A549 (cell line): ENCODE data around the gene CACNA1H. TPM values are rescaled to one million over a fixed set of nuclear protein-coding genes. Genes with fewer than 3 reads are reported as not detected.

ENCODE experiments used
- ATAC-seq, 2 experiments: fragments of 200-7000 bp in 1 of 2; fragments of >200 bp in 1 of 2; cut with Nextera tagmentation in 1 of 2; cut with Tn5 transposase in 1 of 2; 3 replicates each; pipeline versions ENCODE4 v1.8.0 to v1.9.1; 2018 to 2020; ENCODE audit warnings: mild to moderate bottlenecking in 1 of 2, moderate library complexity in 1 of 2
- CTCF ChIA-PET: fragments of 300-600 bp; sonication (Branson Sonifier 250); formaldehyde crosslinking; extraction: SDS; loops from one replicate; lab custom pipeline; 2021; ENCODE audit warnings: antibody characterized with exemption, inconsistent platforms; lab: Yijun Ruan, JAX
- POLR2A ChIA-PET: fragments of 350-600 bp; formaldehyde crosslinking; extraction: SDS; loops from one replicate; lab custom pipeline; 2021; ENCODE audit warnings: antibody characterized with exemption, inconsistent platforms; lab: Yijun Ruan, JAX
- DNase-seq, 2 experiments: peaks; one replicate each; pipeline versions ENCODE4 v3.0.0 to v3.0.0-alpha.2; 2011 to 2016; ENCODE audit warnings: low read depth in 1 of 2, low spot score in 1 of 2
- FAIRE-seq: peaks from 2 replicates; lab custom pipeline; 2011; peaks lifted over from hg19 to GRCh38; lab: Jason Lieb, UNC
- H3K27ac ChIP-seq, 2 experiments: fragments of >200 bp; sonication (Bioruptor Twin); formaldehyde crosslinking; 3 replicates each; pipeline ENCODE4 v1.5.1; 2016 to 2017
- H3K4me1 ChIP-seq: fragments of >200 bp; sonication (Bioruptor Twin); formaldehyde crosslinking; 3 replicates; pipeline ENCODE4 v1.6.1; 2016
- H3K4me2 ChIP-seq: fragments of >200 bp; sonication (Bioruptor Twin); formaldehyde crosslinking; 3 replicates; pipeline ENCODE4 v1.6.1; 2016
- H3K4me3 ChIP-seq: fragments of >200 bp; sonication (Bioruptor Twin); formaldehyde crosslinking; 3 replicates; pipeline ENCODE4 v1.5.1; 2016
- H3K9me3 ChIP-seq: fragments of >200 bp; sonication (Bioruptor Twin); formaldehyde crosslinking; 3 replicates; pipeline ENCODE4 v1.6.1; 2016
- FOSL2 ChIP-seq, 2 experiments: fragments of 450-650 bp in 1 of 2; fragments of >200 bp in 1 of 2; sonication (Bioruptor Twin) in 1 of 2; formaldehyde crosslinking; IDR thresholded peaks; 2 replicates each; pipeline versions ENCODE4 v1.5.0 to v1.6.1; 2016 to 2020; ENCODE audit warnings: mild to moderate bottlenecking in 1 of 2, moderate library complexity in 1 of 2
- GATA3 ChIP-seq: IDR thresholded peaks from 2 replicates; pipeline ENCODE4 v1.6.1; 2012; ENCODE audit warnings: borderline replicate concordance
- HOXA7 ChIP-seq: fragments of 250-450 bp; sonication (Bioruptor Pico); IDR thresholded peaks from 2 replicates; pipeline ENCODE4 v1.5.0; 2020; ENCODE audit warnings: mild to moderate bottlenecking, moderate library complexity
- HOXB5 ChIP-seq: fragments of 250-450 bp; sonication (Bioruptor Pico); IDR thresholded peaks from 2 replicates; pipeline ENCODE4 v1.5.0; 2020; ENCODE audit warnings: mild to moderate bottlenecking, moderate library complexity
- MAZ ChIP-seq: fragments of 150-350 bp; IDR thresholded peaks from 2 replicates; pipeline ENCODE4 v1.6.1; 2014; ENCODE audit warnings: antibody characterized with exemption, low read depth, low read length, borderline replicate concordance
- NFE2L2 ChIP-seq: fragments of 150-350 bp; conservative IDR thresholded peaks from 2 replicates; pipeline ENCODE4 v1.6.1; 2014; ENCODE audit warnings: low read length
- NPAS2 ChIP-seq: fragments of 250-450 bp; sonication (Bioruptor Pico); IDR thresholded peaks from 2 replicates; pipeline ENCODE4 v1.8.0; 2022; ENCODE audit warnings: mild to moderate bottlenecking, moderate library complexity, borderline replicate concordance
- POLR2A ChIP-seq: IDR thresholded peaks from 2 replicates; pipeline ENCODE4 v1.6.1; 2012; ENCODE audit warnings: mild to moderate bottlenecking, low read length
- RARB ChIP-seq: fragments of 250-450 bp; sonication (Bioruptor Pico); IDR thresholded peaks from 2 replicates; pipeline ENCODE4 v1.8.0; 2021; ENCODE audit warnings: mild to moderate bottlenecking, moderate library complexity
- RNF2 ChIP-seq: fragments of 200-600 bp; sonication (generic); IDR thresholded peaks from 2 replicates; pipeline ENCODE4 v1.6.1; 2016; ENCODE audit warnings: low read depth, mild to moderate bottlenecking, antibody characterized with exemption, moderate library complexity, borderline replicate concordance
- ZC3H11A ChIP-seq: fragments of 450-650 bp; IDR thresholded peaks from 2 replicates; pipeline ENCODE4 v1.6.1; 2014; ENCODE audit warnings: antibody characterized with exemption, mild to moderate bottlenecking
- ZNF302 ChIP-seq: fragments of 250-450 bp; sonication (Bioruptor Pico); IDR thresholded peaks from 2 replicates; pipeline ENCODE4 v1.9.0; 2021; ENCODE audit warnings: inconsistent platforms, mild to moderate bottlenecking, moderate library complexity
- WGBS: methylation state at CpG from one replicate; pipeline ENCODE4 v1.1.6; 2017; ENCODE audit errors: missing lambda C conversion rate; 5-methylcytosine and 5-hydroxymethylcytosine counted together
- polyA plus RNA-seq, 4 experiments: library from polyadenylated mRNA; depleted of rRNA in 3 of 4; stranded (reverse); fragments of >200 nt; fragmentation: RNase III in 1 of 4; extraction: RNeasy Plus Mini Kit Qiagen cat#74134 plus additional on column Dnase treatment in 1 of 4; gene quantifications; 2 replicates in 3 of 4; 3 replicates in 1 of 4; pipeline ENCODE4 v1.2.3, GENCODE V29; 2011 to 2017
- TF ChIP-seq, protein P1 (sequence below): IDR thresholded peaks from 2 replicates; pipeline ENCODE4 v1.6.1; 2012
- TF ChIP-seq, protein P2 (sequence below): fragments of >200 bp; sonication (Bioruptor Twin); formaldehyde crosslinking; IDR thresholded peaks from 3 replicates; pipeline ENCODE4 v1.6.1; 2016
- TF ChIP-seq, protein P3 (sequence below): fragments of >200 bp; sonication (Bioruptor Twin); formaldehyde crosslinking; IDR thresholded peaks from 3 replicates; pipeline ENCODE4 v1.5.1; 2016
- TF ChIP-seq, protein P4 (sequence below): IDR thresholded peaks from 2 replicates; pipeline ENCODE4 v1.6.1; 2012
- TF ChIP-seq, protein P5 (sequence below): IDR thresholded peaks from 2 replicates; pipeline ENCODE4 v1.6.1; 2012; ENCODE audit warnings: low read depth, borderline replicate concordance

Gene CACNA1H
- polyA plus RNA-seq, 2 of the 4 experiments (the other 2 are of a cell fraction) = 7.2 to 15.8 TPM

DNA sequence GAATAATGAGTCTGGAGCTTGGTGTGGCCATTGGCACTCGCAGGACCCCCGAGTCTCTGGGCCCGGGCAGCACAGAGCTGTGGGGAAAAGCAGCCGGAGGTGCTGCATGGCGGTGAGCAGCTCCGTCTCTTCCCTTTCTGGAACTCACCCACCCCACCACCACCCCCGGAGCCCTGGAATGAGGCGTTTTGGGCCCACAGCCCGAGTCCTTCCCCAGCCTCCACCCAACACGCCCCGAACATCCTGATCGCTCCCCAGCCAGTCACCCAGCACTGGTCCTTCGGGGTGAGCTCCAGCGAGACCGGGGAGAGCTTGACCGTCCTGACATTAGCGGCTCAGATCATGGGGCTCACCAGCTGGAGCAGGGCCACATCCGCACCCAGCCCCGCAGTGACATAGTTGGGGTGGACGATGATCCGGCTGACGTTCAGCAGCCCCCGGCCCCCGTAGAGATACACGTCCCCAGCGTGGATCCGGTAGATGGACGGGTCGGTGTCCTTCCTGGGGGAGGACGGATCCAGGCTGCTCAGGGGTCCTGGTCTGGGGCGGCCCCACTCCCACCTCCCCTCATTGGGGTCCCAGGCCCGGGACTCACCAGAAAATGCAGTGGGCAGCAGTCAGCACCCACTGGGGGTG, 109.4 kb downstream of the CACNA1H start:
- ChIA-PET POLR2A (no interaction called here), CTCF (interaction anchor here (1.0 to 1.9 kb wide), 2 partner anchors 28 to 39 kb away, joined by 5 to 6 read pairs; no protein-coding TSS in a partner anchor)
- no peak overlapping the region for H3K4me2 ChIP-seq
- TF ChIP-seq, protein P1, sequence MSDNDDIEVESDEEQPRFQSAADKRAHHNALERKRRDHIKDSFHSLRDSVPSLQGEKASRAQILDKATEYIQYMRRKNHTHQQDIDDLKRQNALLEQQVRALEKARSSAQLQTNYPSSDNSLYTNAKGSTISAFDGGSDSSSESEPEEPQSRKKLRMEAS = no peak
- TF ChIP-seq, protein P2, sequence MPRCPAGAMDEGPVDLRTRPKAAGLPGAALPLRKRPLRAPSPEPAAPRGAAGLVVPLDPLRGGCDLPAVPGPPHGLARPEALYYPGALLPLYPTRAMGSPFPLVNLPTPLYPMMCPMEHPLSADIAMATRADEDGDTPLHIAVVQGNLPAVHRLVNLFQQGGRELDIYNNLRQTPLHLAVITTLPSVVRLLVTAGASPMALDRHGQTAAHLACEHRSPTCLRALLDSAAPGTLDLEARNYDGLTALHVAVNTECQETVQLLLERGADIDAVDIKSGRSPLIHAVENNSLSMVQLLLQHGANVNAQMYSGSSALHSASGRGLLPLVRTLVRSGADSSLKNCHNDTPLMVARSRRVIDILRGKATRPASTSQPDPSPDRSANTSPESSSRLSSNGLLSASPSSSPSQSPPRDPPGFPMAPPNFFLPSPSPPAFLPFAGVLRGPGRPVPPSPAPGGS = no peak
- TF ChIP-seq MAZ = no peak
- no peak for TF ChIP-seq HOXB5
- no peak for TF ChIP-seq RNF2
- no peak for TF ChIP-seq GATA3
- TF ChIP-seq, protein P3, sequence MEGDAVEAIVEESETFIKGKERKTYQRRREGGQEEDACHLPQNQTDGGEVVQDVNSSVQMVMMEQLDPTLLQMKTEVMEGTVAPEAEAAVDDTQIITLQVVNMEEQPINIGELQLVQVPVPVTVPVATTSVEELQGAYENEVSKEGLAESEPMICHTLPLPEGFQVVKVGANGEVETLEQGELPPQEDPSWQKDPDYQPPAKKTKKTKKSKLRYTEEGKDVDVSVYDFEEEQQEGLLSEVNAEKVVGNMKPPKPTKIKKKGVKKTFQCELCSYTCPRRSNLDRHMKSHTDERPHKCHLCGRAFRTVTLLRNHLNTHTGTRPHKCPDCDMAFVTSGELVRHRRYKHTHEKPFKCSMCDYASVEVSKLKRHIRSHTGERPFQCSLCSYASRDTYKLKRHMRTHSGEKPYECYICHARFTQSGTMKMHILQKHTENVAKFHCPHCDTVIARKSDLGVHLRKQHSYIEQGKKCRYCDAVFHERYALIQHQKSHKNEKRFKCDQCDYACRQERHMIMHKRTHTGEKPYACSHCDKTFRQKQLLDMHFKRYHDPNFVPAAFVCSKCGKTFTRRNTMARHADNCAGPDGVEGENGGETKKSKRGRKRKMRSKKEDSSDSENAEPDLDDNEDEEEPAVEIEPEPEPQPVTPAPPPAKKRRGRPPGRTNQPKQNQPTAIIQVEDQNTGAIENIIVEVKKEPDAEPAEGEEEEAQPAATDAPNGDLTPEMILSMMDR = no peak
- DNase-seq (no peak), FAIRE-seq (no peak), ATAC-seq (no peak)
- WGBS = 65% methylated on average over 22 of the region's 32 CpGs
- no peaks in the 10 kb centered on the region for H3K9me3 ChIP-seq
- H3K4me1 ChIP-seq = 0 out of 3 replicates have a peak, but pooled peaks cover 5% of the 10 kb centered on the region
- H3K4me3 ChIP-seq = no peak overlapping the region
- H3K27ac ChIP-seq = no peak overlapping the region

DNA sequence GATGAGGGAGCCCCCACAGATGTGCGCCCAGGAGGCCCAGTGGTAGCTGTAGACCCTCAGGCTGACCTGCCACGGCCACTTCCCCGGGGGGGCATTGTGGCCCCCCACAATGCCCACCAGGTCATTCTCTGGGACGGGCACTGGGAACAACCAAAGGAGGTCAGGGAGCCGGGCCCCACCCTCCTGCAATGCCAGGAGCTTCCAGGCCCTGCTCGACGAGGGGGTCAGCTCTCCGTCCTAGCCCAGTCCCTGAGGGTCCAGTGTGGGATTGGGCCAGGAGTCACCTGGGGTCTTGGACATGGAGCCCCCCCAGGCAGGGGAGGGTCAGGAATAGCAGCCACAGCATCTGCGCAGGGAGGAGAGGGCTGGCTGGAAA, 109.9 kb downstream of the CACNA1H start:
- no peak for ATAC-seq
- WGBS = 83% methylated on average over 1 of the region's 9 CpGs
- CTCF ChIA-PET = interaction anchor here (1.0 to 1.9 kb wide), 2 partner anchors 27 to 38 kb away, joined by 5 to 6 read pairs; no protein-coding TSS in a partner anchor
- Histone ChIP-seq H3K4me2 (no peak overlapping the region), H3K4me3 (no peak overlapping the region), H3K4me1 (0 out of 3 replicates have a peak, but pooled peaks cover 5% of the 10 kb centered on the region), H3K9me3 (no peaks in the 10 kb centered on the region), H3K27ac (no peak overlapping the region)
- POLR2A ChIA-PET = no interaction called here
- TF ChIP-seq, protein P4, sequence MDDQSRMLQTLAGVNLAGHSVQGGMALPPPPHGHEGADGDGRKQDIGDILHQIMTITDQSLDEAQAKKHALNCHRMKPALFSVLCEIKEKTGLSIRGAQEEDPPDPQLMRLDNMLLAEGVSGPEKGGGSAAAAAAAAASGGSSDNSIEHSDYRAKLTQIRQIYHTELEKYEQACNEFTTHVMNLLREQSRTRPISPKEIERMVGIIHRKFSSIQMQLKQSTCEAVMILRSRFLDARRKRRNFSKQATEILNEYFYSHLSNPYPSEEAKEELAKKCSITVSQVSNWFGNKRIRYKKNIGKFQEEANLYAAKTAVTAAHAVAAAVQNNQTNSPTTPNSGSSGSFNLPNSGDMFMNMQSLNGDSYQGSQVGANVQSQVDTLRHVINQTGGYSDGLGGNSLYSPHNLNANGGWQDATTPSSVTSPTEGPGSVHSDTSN = no peak
- TF ChIP-seq, protein P5, sequence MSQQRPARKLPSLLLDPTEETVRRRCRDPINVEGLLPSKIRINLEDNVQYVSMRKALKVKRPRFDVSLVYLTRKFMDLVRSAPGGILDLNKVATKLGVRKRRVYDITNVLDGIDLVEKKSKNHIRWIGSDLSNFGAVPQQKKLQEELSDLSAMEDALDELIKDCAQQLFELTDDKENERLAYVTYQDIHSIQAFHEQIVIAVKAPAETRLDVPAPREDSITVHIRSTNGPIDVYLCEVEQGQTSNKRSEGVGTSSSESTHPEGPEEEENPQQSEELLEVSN = no peak
- no peak for TF ChIP-seq HOXA7
- no peak for TF ChIP-seq NFE2L2
- TF ChIP-seq, protein P3 = no peak
- no peak for TF ChIP-seq ZC3H11A
- no peak for TF ChIP-seq RARB (CRISPR knock-in tag)
- TF ChIP-seq, protein P2 = no peak
- no peak for TF ChIP-seq POLR2A
- TF ChIP-seq FOSL2 (IDR thresholded peaks at IDR 0.05) = no peak
- TF ChIP-seq FOSL2 (CRISPR knock-in tag; IDR thresholded peaks at IDR 0.05) = no peak
- no peak for TF ChIP-seq NPAS2 (CRISPR knock-in tag)
- TF ChIP-seq ZNF302 (CRISPR knock-in tag) = no peak
- no peak for FAIRE-seq
- DNase-seq = no peak
